A673 (cell line): ENCODE measurements around the gene ABCA12. TPM values are rescaled to one million over a fixed set of nuclear protein-coding genes. Genes with fewer than 3 reads are reported as not detected.

Source experiments
- BruUV-seq: library from RNA; stranded (reverse); fragments of 400-500 nt; replicated peaks from 2 replicates; lab custom pipeline; 2021; lab: Mats Ljungman, UMichigan
- CTCF ChIA-PET: fragments of 300-600 bp; sonication (Branson Sonifier 250); formaldehyde crosslinking; loops from one replicate; lab custom pipeline; 2022; ENCODE audit warnings: antibody characterized with exemption; lab: Charles Lee
- POLR2A ChIA-PET: fragments of 300-600 bp; sonication (Branson Sonifier 250); formaldehyde crosslinking; loops from one replicate; lab custom pipeline; 2022; ENCODE audit warnings: antibody characterized with exemption; ENCODE audit not compliant: low non-redundant PET; lab: Charles Lee
- DNase-seq: peaks from one replicate; pipeline ENCODE4 v3.0.0-alpha.2; 2015; ENCODE audit warnings: low spot score
- H3K27ac ChIP-seq: fragments of 200-600 bp; sonication (generic); 2 replicates; pipeline ENCODE4 v1.5.1; 2016; ENCODE audit warnings: mixed run types, low read depth, mild to moderate bottlenecking, mixed read lengths, antibody characterized with exemption, low read length; ENCODE audit not compliant: poor library complexity, severe bottlenecking
- H3K27me3 ChIP-seq: fragments of 200-600 bp; sonication (generic); replicated peaks from 2 replicates; pipeline ENCODE4 v1.6.1; 2017; ENCODE audit warnings: mixed run types, low read depth, mild to moderate bottlenecking, mixed read lengths, antibody characterized with exemption, low read length; ENCODE audit not compliant: insufficient read depth, poor library complexity
- H3K36me3 ChIP-seq: fragments of 200-600 bp; sonication (generic); 2 replicates; pipeline ENCODE4 v1.6.1; 2016; ENCODE audit warnings: mixed run types, mild to moderate bottlenecking, mixed read lengths, antibody characterized with exemption, low read length; ENCODE audit not compliant: insufficient read depth, poor library complexity, severe bottlenecking
- H3K4me1 ChIP-seq: fragments of 200-600 bp; sonication (generic); 2 replicates; pipeline ENCODE4 v1.6.1; 2017; ENCODE audit warnings: mixed run types, mild to moderate bottlenecking, mixed read lengths, antibody characterized with exemption, low read length; ENCODE audit not compliant: insufficient read depth, poor library complexity, severe bottlenecking
- H3K4me3 ChIP-seq: fragments of 200-600 bp; sonication (generic); 2 replicates; pipeline ENCODE4 v1.5.1; 2016; ENCODE audit warnings: low read depth, mixed run types, mild to moderate bottlenecking, mixed read lengths, low read length; ENCODE audit not compliant: poor library complexity, severe bottlenecking
- H3K9me3 ChIP-seq: fragments of 200-600 bp; sonication (generic); 2 replicates; pipeline ENCODE4 v1.6.1; 2016; ENCODE audit warnings: mixed run types, low read depth, mild to moderate bottlenecking, mixed read lengths, antibody characterized with exemption, low read length; ENCODE audit not compliant: poor library complexity, severe bottlenecking
- EZH2 ChIP-seq: fragments of 200-600 bp; sonication (generic); IDR thresholded peaks from 2 replicates; pipeline ENCODE4 v1.6.1; 2017; ENCODE audit warnings: borderline replicate concordance, low read depth, mild to moderate bottlenecking, mixed read lengths, antibody characterized with exemption, low read length; ENCODE audit not compliant: poor library complexity, severe bottlenecking
- intact Hi-C: fragments of 100-400 bp; cut with micrococcal nuclease; formaldehyde crosslinking; loops from one replicate; pipeline ENCODE4 v1.10.0; 2022; ENCODE audit not compliant: unreplicated experiment
- total RNA-seq: library from RNA; stranded (reverse); gene quantifications from 2 replicates; pipeline ENCODE4 v1.2.3, GENCODE V29; 2021
- TF ChIP-seq, protein P1 (sequence below): fragments of 300-800, 200-600 bp; sonication (generic); conservative IDR thresholded peaks from 2 replicates; pipeline ENCODE4 v1.5.1; 2017; ENCODE audit warnings: low read depth, mild to moderate bottlenecking, antibody characterized with exemption, low read length, moderate library complexity, mixed read lengths

ABCA12 gene
- total RNA-seq, 1 experiment from 2014 or later: not detected

DNA sequence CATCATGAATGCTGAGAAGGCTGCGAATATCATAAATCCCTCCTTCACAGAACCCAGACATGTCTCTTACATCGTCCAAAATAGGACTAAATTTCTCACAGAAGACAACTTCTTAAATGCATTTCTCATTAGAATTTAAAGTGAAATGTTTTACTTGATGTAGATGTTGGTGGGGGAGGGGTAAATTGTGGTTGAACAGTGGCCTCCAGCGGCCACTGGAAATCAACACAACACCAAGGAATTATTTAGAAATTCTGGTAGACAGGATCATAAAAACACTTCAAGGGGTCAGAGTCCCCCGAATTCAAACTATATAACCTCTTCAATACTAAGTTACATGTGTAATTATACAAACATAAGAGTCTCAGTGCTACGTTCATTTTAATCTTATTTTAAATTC lies 135.9 kb downstream of the ABCA12 start:
- Histone ChIP-seq H3K4me1 (no peaks in the 10 kb centered on the region), H3K4me3 (no peak overlapping the region), H3K27ac (no peak overlapping the region), H3K9me3 (no peaks in the 10 kb centered on the region), H3K27me3 (no peaks in the 10 kb centered on the region), H3K36me3 (no peaks in the 10 kb centered on the region)
- BruUV-seq: no TSS peak
- TF ChIP-seq, protein P1, sequence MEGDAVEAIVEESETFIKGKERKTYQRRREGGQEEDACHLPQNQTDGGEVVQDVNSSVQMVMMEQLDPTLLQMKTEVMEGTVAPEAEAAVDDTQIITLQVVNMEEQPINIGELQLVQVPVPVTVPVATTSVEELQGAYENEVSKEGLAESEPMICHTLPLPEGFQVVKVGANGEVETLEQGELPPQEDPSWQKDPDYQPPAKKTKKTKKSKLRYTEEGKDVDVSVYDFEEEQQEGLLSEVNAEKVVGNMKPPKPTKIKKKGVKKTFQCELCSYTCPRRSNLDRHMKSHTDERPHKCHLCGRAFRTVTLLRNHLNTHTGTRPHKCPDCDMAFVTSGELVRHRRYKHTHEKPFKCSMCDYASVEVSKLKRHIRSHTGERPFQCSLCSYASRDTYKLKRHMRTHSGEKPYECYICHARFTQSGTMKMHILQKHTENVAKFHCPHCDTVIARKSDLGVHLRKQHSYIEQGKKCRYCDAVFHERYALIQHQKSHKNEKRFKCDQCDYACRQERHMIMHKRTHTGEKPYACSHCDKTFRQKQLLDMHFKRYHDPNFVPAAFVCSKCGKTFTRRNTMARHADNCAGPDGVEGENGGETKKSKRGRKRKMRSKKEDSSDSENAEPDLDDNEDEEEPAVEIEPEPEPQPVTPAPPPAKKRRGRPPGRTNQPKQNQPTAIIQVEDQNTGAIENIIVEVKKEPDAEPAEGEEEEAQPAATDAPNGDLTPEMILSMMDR: peak; percentile 63
- no peak for TF ChIP-seq EZH2
- DNase-seq: peak; percentile 64
- CTCF ChIA-PET: no interaction called here
- intact Hi-C loops: loop anchor here (10.0 kb wide), 1 partner anchor 1198 kb away; no protein-coding TSS in a partner anchor
- POLR2A ChIA-PET: no interaction called here

DNA sequence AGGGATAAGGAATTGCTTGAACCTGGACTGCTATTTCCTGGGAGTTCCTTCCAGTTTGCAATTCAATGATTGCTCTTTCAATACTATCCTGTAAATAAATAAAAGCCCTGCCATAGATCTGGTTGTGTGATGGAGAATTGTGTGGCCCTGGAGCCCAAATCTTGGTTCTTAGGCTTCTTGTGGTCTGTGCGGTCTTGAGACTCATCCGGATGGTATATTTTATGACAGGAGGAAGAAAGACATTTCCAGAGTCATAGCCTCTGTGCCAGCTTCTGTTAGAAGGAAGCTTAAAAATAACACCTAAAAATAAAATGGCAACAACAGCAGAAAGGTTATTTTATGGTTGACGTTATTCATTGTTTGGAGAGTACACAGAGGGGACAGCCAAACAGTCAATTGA lies 137.7 kb downstream of the ABCA12 start:
- DNase-seq: no peak
- Histone ChIP-seq H3K9me3 (no peaks in the 10 kb centered on the region), H3K36me3 (no peaks in the 10 kb centered on the region), H3K4me3 (no peak overlapping the region), H3K27ac (no peak overlapping the region), H3K27me3 (no peaks in the 10 kb centered on the region), H3K4me1 (no peaks in the 10 kb centered on the region)
- BruUV-seq: no TSS peak
- intact Hi-C loops: loop anchor here (10.0 kb wide), 1 partner anchor 1196 kb away; no protein-coding TSS in a partner anchor
- ChIA-PET CTCF (no interaction called here), POLR2A (no interaction called here)
- TF ChIP-seq, protein P1: no peak
- no peak for TF ChIP-seq EZH2

DNA sequence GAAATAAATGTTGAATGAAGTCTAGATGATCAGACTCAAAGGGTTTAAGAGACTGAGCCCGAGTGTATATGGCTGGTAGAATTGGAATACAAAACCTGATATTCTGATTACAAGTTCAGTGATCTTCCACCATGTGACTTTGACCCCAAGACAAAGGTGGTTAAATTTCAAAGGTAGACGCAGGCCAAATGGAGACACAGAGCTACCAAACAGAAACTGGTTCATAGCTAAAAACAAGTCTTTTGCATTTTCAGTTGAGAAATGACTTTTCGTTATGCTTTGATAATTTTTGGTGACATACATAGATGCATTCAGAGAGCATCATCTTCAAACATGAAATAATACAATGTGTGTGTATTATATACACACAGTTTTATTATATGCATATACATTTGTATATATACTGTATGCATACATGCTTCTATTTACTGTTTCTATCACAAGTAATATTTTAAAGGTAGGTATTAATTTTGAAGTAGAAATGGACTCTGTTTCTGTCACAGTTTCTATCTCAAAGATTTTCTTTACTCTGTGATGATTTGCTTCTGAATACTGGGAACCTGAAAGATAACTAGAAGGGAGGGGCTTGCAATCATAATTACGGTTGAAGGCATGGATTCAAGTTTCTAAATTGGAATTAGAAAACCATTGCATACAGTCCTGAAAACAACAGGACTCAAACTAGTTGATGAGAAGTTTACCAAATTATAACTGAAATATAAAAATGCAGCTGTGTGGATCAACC lies 142.3 kb downstream of the ABCA12 start:
- Histone ChIP-seq H3K36me3 (no peaks in the 10 kb centered on the region), H3K9me3 (no peaks in the 10 kb centered on the region), H3K4me1 (no peaks in the 10 kb centered on the region), H3K4me3 (no peak overlapping the region), H3K27ac (no peak overlapping the region), H3K27me3 (no peaks in the 10 kb centered on the region)
- DNase-seq: no peak
- CTCF ChIA-PET: no interaction called here
- no TSS peak for BruUV-seq
- POLR2A ChIA-PET: no interaction called here
- intact Hi-C loops: no loop called here
- TF ChIP-seq, protein P1: no peak
- no peak for TF ChIP-seq EZH2
